ENCODE data around the gene NCKAP5.

NCKAP5 gene

GRCh38 chr2:132949108-132949507, 619.2 kb downstream of the NCKAP5 start:
- FAIRE-seq, result no peak

GRCh38 chr2:132948211-132948610, 620.1 kb downstream of the NCKAP5 start:
- no peak for FAIRE-seq

More at GRCh38 chr2:132949108-132949507, 619.2 kb downstream of the NCKAP5 start:
- DNase-seq (ENCODE audit: extremely low spot score, insufficient read length, low read depth), result no peak

GRCh38 chr2:132943829-132944228, 624.4 kb downstream of the NCKAP5 start:
- no peak for FAIRE-seq
- DNase-seq (ENCODE audit: extremely low spot score, insufficient read length, low read depth), result no peak

More at GRCh38 chr2:132948211-132948610, 620.1 kb downstream of the NCKAP5 start:
- no peak for DNase-seq (ENCODE audit: extremely low spot score, insufficient read length, low read depth)

GRCh38 chr2:132941296-132942020, 626.8 kb downstream of the NCKAP5 start:
- DNase-seq (ENCODE audit: extremely low spot score, insufficient read length, low read depth) (no peak), FAIRE-seq (no peak)

- DNase-seq (ENCODE audit: extremely low spot score, insufficient read length, low read depth) (no peak), FAIRE-seq (no peak)
Observed at GRCh38 chr2:132937629-132938028, 630.6 kb downstream of the NCKAP5 start.

- FAIRE-seq, result peak; percentile 77
- DNase-seq (ENCODE audit: extremely low spot score, insufficient read length, low read depth), result peak; percentile 15
Observed at GRCh38 chr2:132936791-132937190, 631.5 kb downstream of the NCKAP5 start.

GRCh38 chr2:132936261-132936660, 632.0 kb downstream of the NCKAP5 start:
- DNase-seq (ENCODE audit: extremely low spot score, insufficient read length, low read depth), result no peak
- FAIRE-seq, result peak; percentile 29

GRCh38 chr2:132929786-132930185, 638.5 kb downstream of the NCKAP5 start:
- no peak for DNase-seq (ENCODE audit: extremely low spot score, insufficient read length, low read depth)
- no peak for FAIRE-seq

- FAIRE-seq, result no peak
- no peak for DNase-seq (ENCODE audit: extremely low spot score, insufficient read length, low read depth)
Observed at GRCh38 chr2:132923787-132924186, 644.5 kb downstream of the NCKAP5 start.

GRCh38 chr2:132915812-132916549, 652.3 kb downstream of the NCKAP5 start:
- FAIRE-seq (peak; percentile 52), DNase-seq (ENCODE audit: extremely low spot score, insufficient read length, low read depth) (no peak)

GRCh38 chr2:132911726-132912724, 656.2 kb downstream of the NCKAP5 start:
- DNase-seq (ENCODE audit: extremely low spot score, insufficient read length, low read depth), result no peak
- no peak for FAIRE-seq

- FAIRE-seq (no peak), DNase-seq (ENCODE audit: extremely low spot score, insufficient read length, low read depth) (no peak)
Observed at GRCh38 chr2:132910432-132910831, 657.8 kb downstream of the NCKAP5 start.

GRCh38 chr2:132909427-132909826, 658.8 kb downstream of the NCKAP5 start:
- FAIRE-seq, result no peak
- DNase-seq (ENCODE audit: extremely low spot score, insufficient read length, low read depth), result no peak

- DNase-seq (ENCODE audit: extremely low spot score, insufficient read length, low read depth) (no peak), FAIRE-seq (no peak)
Observed at GRCh38 chr2:132904142-132904842, 664.0 kb downstream of the NCKAP5 start.

- DNase-seq (ENCODE audit: extremely low spot score, insufficient read length, low read depth) (no peak), FAIRE-seq (no peak)
Observed at GRCh38 chr2:132902626-132903025, 665.6 kb downstream of the NCKAP5 start.

GRCh38 chr2:132901661-132902060, 666.6 kb downstream of the NCKAP5 start:
- DNase-seq (ENCODE audit: extremely low spot score, insufficient read length, low read depth) (no peak), FAIRE-seq (no peak)

GRCh38 chr2:132897111-132897510, 671.2 kb downstream of the NCKAP5 start:
- FAIRE-seq (no peak), DNase-seq (ENCODE audit: extremely low spot score, insufficient read length, low read depth) (no peak)

- DNase-seq (ENCODE audit: extremely low spot score, insufficient read length, low read depth) (no peak), FAIRE-seq (peak; percentile 46)
Observed at GRCh38 chr2:132896073-132896472, 672.2 kb downstream of the NCKAP5 start.

GRCh38 chr2:132891498-132891897, 676.8 kb downstream of the NCKAP5 start:
- DNase-seq (ENCODE audit: extremely low spot score, insufficient read length, low read depth) (no peak), FAIRE-seq (no peak)

- DNase-seq (ENCODE audit: extremely low spot score, insufficient read length, low read depth), result no peak
- FAIRE-seq, result no peak
Observed at GRCh38 chr2:132886574-132886973, 681.7 kb downstream of the NCKAP5 start.
